A204.1 (cell line): ENCODE results near the gene CNRIP1.
"Not testable (repeated sequence)": the region's sequence is repeated elsewhere in the genome, so short reads cannot be mapped to it uniquely, and the experiment has no call there.

Experiments
- FAIRE-seq: peaks from 2 replicates; lab custom pipeline; 2012; peaks lifted over from hg19 to GRCh38; lab: Jason Lieb, UNC

CNRIP1 gene

DNA sequence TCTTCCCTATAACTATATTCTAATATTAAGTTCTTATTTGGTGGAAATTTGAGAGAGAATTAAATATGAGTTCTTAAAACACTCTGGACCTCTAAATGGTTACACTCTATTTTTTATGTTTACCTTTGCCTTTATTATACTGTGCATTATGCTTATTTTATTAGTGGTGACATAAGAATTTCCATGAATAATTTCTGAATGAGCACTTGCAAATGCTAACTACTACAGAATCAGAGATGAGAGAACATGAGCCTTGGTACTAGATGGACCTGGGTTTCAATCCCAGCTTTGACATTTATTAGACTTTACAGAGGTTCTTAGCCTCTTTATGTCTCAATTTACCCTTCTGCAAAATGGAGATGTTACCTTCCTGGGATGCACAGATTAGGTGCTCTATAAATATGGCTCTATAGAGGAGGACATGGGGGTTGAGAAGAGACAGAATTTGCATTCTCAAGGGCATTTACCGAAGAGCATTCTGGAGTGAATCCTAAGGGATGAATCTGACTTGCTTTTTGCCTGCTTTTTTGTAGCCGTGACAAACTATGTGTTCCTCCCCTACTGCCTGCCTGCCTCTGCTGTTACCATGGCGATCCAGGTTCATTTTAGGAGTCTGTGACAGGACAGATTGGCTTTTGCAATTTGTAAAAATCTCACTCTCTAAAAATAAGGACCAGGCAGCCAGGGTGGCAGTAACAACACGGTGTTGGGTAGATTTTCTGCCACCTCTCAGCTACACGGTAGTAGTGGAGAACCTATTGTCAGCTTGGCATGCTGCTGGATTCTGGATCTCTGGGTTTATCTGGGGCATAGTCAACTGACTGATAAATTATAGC lies 20.7 kb upstream of the CNRIP1 start:
- no peak for FAIRE-seq

DNA sequence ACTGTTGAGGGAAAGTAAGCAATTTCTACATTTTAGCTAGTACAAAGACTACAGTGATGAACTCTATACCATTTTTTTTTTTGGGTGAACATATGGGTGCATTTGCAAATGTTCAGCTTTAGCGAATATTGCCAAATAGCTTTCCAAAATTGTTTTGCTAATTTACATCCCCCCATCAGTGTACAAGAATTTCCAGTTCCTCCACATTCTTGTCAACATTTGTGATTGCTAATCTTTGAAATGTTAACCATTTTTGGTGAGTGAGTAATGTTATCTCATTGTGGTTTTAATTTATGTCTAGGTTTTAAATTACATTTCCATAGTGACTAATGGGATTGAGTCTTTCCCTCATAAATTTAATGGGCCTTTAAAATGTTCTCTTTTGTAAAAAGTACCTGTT lies 16.4 kb upstream of the CNRIP1 start:
- no peak for FAIRE-seq

DNA sequence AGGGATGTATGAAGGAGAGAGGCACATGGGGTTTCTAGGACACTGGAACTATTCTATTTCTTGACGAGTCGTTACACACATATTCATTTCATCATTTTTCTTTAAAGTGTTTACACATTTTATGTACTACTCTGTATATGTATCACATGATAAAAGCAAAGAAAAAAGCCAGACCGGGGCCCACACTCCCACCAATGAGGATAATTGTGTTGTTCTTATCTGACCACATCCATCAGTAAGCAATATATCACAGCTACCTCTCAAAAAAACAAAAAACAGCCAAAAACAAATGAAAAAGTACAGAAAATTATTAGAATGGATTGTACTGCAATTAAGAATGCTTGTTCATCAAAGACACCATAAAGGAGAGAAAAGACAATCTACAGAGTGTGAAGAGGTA lies 14.2 kb upstream of the CNRIP1 start:
- FAIRE-seq = no peak

DNA sequence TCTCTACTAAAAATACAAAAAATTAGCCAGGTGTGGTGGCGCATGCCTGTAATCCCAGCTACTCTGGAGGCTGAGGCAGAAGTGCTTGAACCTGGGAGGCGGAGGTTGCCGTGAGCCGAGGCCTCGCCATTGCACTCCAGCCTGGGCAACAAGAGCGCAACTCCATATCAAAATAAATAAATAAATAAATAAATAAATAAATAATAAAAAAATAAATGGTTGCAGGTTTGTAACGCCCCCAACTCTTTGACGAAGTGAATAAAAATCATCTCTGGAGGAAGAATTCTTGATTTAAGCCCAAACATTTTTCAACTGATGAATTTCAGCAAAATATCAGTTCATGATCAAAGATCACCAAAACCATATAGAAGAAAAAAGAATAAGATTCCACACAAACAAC lies 13.3 kb upstream of the CNRIP1 start:
- no peak for FAIRE-seq

DNA sequence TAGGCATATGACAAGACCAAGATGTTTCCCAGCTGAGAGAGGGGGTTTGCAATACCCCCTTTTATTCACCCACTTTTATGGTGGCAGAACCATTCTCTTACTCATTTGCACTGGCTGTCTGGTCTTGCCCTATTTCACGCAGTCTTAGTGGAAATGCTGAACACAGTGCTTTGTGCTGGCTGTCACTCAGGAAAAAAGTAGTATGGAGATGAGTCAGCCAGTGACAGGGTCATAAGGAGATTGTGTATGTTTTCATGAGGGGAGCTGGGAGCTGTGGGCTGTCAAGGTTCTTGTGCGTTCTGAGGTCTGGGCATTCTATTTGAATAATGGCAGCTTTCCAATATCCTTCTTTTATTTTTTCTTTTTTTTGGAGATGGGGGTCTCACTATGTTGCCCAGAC lies 10.9 kb upstream of the CNRIP1 start:
- FAIRE-seq = no peak

DNA sequence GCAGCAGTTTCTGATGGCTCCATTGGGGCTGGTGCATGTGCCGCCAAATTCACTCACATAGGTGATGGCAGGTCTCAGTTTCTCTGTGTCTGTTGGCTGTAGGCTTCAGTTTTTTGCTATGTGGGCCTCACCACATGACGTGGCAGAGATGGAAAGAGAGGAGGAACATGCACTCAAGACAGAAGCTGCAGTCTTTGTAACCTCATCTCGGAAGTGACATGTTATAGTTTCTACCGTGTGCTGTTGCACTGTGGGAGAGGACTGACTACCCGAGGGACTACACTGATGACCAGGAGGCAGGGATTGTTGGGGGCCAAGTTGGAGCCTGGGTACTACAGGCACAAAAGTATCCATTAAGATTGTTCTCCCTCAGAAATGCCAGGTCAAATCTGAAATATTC lies 9.2 kb upstream of the CNRIP1 start:
- no peak for FAIRE-seq

DNA sequence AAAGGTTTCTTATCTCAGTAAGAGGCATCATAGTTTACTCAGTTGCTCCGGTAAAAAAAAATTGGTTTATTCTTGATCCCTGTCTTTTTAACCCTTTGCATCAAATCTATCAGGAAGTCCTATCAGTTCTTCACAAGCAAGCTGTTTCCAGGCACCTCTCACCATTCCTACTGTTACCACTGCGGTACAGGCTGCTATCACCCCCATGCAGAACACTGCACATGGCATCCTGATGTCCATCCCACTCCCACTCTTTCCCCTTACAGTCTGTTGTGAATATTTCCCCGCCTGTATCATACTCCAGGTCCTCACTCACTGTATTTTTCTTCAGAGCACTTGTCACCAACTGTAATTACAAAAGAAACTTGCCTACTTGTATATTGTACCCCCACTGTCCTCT lies 5.3 kb upstream of the CNRIP1 start:
- no peak for FAIRE-seq

DNA sequence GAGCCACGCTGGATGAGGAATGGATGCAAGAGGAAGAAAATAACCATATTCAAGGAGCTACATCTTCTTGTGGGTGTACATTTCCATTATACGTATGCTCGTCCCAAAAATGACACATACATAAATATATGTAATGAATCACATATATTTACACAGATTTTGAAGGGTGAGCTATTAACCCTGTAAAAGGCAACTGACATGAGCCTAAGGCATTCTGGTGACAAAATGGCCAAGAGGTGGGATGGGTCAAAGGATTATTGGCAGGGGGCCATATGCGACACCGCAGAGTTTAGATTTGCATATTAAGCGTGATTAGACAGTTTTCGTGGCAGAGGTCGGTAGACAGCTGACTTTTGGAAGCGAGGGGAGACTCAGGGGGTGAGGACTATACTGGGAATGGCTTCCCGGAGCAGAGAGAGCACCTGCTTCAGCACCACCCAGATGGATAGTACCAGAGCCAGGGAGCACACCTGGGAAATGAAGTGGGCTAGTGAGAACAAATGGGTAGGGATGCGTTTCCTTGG lies 431 bp upstream of the CNRIP1 start:
- FAIRE-seq = no peak

DNA sequence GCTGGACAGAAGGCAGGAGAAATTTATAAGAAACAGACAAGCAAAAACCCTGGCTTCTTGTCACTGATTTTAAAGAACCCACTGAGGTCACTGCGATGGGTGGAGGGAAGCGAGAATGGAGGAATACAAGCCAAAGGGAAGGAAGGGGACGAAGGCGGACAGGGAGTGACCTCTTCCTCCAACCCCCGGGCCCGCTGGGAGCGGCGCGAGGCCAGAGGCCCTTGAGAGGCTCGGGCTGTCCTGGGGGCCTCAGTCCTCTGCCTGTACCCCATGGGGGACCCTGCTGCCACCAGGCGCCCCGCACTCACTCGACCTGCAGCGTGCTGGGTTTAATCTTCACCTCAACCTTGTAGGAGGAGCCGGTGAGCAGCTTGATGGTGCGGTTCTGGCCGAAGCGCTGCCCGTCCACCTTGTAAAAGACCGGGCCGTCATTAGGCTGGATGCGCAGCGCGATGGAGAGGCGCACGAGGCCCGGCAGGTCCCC lies 793 bp downstream of the CNRIP1 start:
- no peak for FAIRE-seq

DNA sequence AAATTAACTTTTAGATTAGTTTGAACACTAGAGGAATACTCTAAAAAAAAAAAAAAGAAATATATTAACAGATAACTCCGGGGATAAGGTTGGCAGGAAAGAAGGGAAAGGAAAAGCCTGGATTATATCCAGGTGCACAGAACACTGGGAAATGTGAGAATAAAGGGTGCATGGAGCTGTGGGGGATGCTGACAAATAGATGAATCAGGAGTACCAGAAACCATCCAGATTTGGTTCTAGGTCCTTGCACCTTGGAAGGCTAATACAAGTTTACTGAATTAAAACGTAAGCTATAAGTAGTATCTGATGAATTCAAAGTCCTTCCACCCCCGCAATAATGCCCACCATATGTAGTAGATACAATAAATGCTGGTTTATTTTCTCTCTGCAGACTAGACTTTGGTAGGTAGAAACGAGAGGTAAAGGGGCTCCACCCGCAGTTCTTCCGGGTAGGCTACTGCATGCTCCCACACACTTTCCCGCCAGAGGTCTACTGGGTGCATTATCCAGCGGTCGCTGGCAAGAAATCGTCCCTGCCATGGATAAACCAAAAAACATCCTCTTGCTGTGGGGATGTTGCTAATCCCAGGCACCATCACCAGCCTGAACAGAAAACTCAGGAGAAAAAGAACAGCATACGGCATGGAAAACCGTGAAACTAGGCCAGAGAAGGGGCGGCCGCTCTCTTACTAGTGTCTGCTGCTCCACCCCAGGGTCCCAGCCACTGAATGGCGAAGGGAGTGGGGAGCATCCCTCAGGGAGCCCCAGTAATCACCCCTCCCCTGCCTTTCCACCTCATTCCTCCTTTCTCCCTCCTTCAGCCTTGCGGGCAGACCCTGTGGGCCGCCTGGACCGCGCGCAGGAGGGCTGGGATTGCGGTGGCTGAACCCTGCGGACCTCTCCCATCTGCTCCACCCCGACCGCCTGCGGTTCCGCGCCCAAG lies 1.5 kb downstream of the CNRIP1 start:
- no peak for FAIRE-seq

DNA sequence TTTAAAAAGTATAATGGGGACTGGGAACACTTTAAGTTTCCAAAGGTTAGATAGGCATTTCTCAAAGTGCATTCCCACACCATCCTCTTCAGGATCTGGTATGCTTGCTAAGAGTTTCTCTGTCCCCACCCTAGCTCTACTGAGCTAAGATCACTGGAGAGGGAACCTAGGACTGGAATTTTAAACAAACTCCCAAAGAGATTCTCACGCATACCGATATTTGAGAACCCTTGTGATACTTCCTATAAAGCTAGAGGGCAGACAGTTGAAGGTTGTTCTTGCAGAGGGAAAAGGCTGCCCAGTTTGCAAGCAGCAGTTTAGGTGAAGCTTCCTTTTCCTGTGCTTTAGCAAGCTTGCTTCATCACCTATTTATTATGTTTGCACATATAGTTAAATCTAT lies 3.6 kb downstream of the CNRIP1 start:
- no peak for FAIRE-seq

DNA sequence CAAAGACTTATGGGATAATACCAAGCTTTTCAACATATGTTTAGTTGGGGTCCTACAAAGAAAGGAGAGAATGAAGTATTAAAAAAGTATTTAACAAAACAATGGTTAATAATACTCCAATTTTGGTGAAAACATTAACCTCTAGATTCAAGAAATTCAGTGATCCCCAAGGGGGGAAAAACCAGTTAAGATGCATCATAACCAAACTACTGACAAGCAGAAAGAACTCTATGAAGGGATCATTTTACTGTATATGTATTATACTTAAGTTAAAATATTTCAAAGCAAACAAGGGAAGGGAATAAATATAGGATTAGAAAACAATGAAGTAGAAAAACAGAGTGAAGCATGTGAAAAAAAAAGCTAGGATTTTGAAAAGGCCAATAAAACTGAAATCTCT lies 8.7 kb downstream of the CNRIP1 start:
- no peak for FAIRE-seq

DNA sequence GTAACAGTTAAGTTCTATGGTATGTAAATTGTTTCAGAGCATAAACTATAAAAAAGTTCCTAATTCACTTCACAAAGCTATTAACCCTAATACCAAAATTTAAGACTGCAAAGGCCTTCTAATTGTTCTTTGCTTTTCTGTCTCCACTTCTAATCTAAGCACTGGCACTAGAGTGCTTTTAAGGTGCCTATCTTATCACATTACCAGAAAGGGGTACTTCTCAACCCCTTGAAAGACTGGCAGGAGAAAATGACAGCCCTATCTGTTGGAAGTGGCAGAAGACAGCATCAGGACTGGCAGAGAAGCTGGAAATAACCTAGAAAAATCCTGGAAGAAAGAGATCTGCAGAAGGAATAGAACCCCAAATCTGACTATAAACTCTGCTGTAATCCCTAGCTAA lies 10.3 kb downstream of the CNRIP1 start:
- FAIRE-seq = no peak

DNA sequence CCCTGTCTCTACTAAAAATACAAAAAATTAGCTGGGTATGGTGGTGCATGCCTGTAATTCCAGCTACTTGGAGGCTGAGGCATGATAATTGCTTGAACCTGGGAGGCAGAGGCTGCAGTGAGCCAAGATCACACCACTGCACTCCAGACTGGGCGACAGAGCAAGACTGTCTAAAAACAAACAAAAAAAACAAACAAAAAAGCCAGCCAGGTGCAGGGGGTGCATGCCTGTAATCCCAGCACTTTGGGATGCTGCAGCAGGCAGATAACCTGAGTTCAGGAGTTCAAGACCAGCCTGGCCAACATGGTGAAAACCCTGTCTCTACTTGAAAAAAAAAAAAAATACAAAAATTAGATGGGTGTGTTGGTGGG lies 15.9 kb downstream of the CNRIP1 start:
- FAIRE-seq = not testable (repeated sequence)

DNA sequence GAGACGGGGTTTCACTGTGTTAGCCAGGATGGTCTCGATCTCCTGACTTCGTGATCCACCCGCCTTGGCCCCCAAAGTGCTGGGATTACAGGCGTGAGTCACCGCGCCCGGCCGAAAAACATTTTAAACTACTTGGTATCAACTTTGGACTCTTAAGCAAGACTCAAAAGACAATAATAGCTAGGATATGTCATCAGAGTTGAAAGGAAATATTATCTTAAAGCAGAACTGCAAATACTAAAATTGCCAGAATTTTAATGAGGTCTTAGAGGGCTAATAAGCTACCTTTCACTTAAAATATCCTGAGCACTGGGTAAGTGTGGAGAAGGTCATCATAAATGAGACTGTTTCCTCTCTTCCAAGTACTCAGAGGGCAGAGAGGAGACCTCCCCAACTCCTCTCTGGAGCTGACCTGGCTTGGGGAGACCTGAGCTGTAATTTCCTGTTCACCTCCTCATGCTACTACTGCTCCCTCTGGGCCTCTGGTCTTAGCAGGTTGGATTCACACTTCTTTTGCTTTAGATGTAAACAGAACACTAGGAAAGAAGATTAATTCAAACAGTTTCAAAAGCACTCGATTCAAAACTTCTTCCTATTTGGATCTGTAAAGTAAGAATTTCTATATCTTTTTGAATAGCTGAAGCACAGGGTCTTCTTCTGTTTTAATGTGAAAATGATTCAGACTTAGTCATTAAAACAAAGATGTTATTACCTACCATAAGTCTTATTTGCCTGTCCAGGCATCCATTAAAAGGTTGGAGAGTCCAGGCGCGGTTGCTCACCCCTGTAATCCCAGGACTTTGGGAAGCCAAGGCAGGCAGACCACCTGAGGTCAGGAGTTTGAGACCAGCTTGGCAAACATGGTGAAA lies 16.5 kb downstream of the CNRIP1 start:
- FAIRE-seq = no peak

DNA sequence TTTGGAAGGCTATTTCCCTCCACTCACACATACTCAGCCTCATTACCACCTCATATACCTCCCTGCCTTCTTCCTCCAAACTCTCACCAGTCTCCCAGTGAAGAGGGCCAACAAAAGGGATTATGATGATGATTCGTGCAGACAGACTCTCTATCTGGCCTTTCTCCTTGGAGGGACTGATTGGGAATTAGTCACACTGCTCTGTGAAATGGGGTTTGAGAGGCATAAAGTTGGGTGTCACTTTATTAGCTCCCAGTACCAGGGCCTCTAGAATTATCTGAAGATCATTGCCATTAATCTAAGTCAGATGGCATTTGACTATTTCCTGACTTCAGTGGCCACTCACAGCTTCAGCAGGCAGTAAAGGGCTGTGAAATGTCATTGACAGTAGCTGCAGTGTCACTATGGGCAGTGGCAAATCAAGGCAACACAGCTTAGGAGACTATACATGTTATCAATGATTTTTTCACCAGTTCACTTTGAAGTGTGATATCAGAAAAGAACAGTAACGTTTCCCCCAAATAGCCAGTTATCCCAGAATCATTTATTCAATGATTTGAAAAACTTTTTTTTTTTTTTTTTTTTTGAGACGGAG lies 17.4 kb downstream of the CNRIP1 start:
- FAIRE-seq = no peak

DNA sequence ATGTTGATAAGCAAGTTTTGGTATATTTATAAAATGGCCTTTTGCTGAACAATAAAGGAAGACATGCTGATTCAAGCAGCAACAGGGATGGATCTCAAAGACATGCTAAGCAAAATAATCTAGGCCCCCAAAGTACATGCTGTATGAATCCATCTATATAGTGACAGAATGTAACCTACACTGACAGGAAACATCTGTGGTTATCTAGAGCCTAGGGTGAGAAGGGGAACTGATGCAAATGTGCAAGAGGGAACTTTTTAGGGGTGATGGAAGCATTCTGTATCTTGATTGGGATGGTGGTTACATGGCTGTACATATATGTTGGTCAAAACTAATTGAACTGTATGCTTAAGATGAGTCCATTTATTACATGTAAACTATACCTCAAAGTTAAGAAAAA lies 24.2 kb downstream of the CNRIP1 start:
- no peak for FAIRE-seq

DNA sequence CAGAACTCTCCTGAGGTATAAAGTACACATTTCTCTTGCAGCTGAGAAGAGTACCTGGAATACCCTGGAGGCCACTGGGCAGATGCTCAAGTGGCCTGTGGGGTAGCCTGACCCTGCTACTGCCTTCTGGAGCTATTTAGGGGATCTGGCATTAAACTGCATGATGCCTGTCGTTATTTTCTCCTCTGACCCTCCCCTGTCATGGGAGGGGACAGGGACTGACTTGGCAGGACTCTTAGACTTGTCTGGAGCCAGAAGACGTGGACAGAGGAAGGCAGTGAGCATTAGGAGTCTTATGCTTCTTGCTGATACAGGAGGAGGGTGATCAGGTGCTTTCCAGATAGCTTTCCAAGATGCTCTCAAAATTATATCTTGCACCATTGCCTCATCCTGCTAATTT lies 24.8 kb downstream of the CNRIP1 start:
- FAIRE-seq = no peak

DNA sequence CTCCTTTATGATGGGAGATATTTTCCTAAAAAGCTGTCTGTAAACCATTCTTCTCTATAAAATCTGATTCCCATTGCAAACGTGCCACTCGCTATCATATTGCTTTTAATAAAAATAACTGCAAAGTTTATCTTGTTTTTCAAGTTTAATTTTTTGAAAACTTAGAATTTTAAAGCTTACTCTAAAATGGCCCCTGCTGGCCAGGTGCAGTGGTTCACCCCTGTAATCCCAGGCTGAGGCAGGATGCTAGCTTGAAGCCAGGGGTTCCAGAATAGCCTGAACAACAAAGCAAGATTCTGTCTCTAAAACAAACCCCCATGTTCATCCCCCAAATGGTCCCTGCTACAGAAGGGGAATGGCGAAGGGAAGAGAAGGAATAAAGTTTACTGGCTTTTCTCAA lies 25.6 kb downstream of the CNRIP1 start:
- no peak for FAIRE-seq

DNA sequence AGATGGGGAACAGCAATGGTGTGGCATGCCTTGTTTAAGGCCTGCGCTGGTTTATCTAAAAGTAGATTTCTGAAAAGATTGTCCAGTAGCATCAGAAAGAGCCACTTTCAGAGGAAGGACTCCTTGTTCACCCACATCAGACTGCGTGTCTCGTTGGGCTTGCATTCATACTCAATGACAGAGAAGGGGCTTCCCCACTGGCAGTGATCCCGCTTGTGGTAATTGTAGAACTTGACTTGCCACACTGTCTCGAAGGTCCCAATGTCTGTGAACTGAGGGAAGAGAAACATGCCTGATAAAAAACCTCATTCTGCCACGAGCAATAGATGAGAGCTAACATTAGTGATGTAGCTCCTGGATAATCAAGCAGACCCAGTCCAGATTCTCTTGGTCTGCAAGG lies 26.0 kb downstream of the CNRIP1 start:
- no peak for FAIRE-seq

DNA sequence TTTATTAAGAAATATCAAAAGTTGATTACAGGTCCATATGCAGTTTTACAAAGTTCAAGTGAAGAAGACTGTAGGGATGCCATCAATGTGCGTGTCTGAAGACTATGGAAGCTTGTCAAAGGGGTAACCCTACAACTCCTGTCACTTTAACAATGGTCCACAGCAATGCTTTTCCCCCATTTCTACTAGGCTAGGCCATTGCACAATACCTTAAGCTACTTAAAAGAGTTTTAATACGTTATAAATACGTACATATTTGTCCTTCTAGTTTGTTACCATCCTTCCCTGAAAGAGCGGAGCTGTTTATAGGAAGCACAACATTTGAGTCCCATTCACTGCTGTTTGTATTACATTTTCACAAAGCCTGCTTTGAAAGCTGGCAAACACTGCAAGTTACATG lies 26.7 kb downstream of the CNRIP1 start:
- no peak for FAIRE-seq
